Naive thymus-derived CD8-positive, alpha-beta T cell (primary cell): ENCODE data around the gene ADGRL3. TPM values are rescaled to one million over a fixed set of nuclear protein-coding genes. Genes with fewer than 3 reads are reported as not detected.

Experiments used
- ATAC-seq, 2 donors: fragments of 150-1000 bp; cut with Tn5 transposase in 1 of 2; sonication (Bioruptor Pico), chemical (Tn5 transposase) in 1 of 2; 1 replicate in 1 of 2; 2 replicates in 1 of 2; pipeline ENCODE4 v1.10.0; 2021; ENCODE audit warnings: mild to moderate bottlenecking in 2 of 2, moderate library complexity in 2 of 2
- POLR2A ChIA-PET: fragments of 350-600 bp; sonication (Branson Sonifier 250); formaldehyde crosslinking; loops from one replicate; lab custom pipeline; 2021; ENCODE audit warnings: antibody characterized with exemption; lab: Charles Lee
- DNase-seq, 10 donors: peaks; one replicate each; pipeline versions ENCODE4 v3.0.0 to v3.0.0-alpha.2; 2020 to 2022
- H3K27ac Mint-ChIP-seq, 10 donors: one replicate each; pipeline ENCODE4 v1.8.0; 2020 to 2022; ENCODE audit warnings: mild to moderate bottlenecking in 10 of 10, mixed read lengths in 10 of 10, moderate library complexity in 4 of 10, inconsistent platforms in 1 of 10
- H3K27me3 Mint-ChIP-seq, 5 donors: one replicate each; pipeline ENCODE4 v1.8.0; 2021 to 2022; ENCODE audit warnings: mixed read lengths in 5 of 5
- H3K36me3 Mint-ChIP-seq, 3 donors: one replicate each; pipeline ENCODE4 v1.8.0; 2020 to 2022; ENCODE audit warnings: mixed read lengths in 3 of 3, mild to moderate bottlenecking in 2 of 3, inconsistent platforms in 1 of 3
- H3K4me1 Mint-ChIP-seq, 4 donors: one replicate each; pipeline ENCODE4 v1.8.0; 2021 to 2022; ENCODE audit warnings: mixed read lengths in 4 of 4
- H3K4me3 Mint-ChIP-seq, 10 donors: one replicate each; pipeline ENCODE4 v1.8.0; 2020 to 2022; ENCODE audit warnings: mild to moderate bottlenecking in 10 of 10, mixed read lengths in 10 of 10, moderate library complexity in 6 of 10, inconsistent platforms in 1 of 10
- H3K9me3 Mint-ChIP-seq, 9 donors: one replicate each; pipeline ENCODE4 v1.8.0; 2020 to 2022; ENCODE audit warnings: mixed read lengths in 9 of 9, mild to moderate bottlenecking in 3 of 9, inconsistent platforms in 1 of 9, moderate library complexity in 1 of 9
- polyA plus RNA-seq, 3 donors: library from polyadenylated mRNA; unstranded; fragments of 300-500 nt; fragmentation: Illumina TruSeq; gene quantifications; one replicate each; pipeline ENCODE4 v1.2.3, GENCODE V29; 2021
- total RNA-seq, 8 experiments: library from RNA in 2 of 8; stranded (reverse) in 2 of 8; gene quantifications; one replicate each; pipeline ENCODE4 v1.2.3 and lab custom pipeline; 2021 to 2026

Gene ADGRL3
- total and polyA plus RNA-seq, 5 experiments from 2014 or later: not detected

- no peak overlapping the region for H3K27ac Mint-ChIP-seq
- no peaks in the 10 kb centered on the region for H3K4me1 Mint-ChIP-seq
- H3K9me3 Mint-ChIP-seq: peaks cover 1 to 31% (median 17%) of the 10 kb centered on the region in 9 donors
- ATAC-seq (no peak), DNase-seq (no peak)
- POLR2A ChIA-PET: no interaction called here
- no peak overlapping the region for H3K4me3 Mint-ChIP-seq
- H3K27me3 Mint-ChIP-seq: no peaks in the 10 kb centered on the region
- H3K36me3 Mint-ChIP-seq: no peaks in the 10 kb centered on the region
Measured at GRCh38 chr4:61532336-61533000, 332.3 kb downstream of the ADGRL3 start.

- POLR2A ChIA-PET: no interaction called here
- no peaks in the 10 kb centered on the region for H3K36me3 Mint-ChIP-seq
- peaks cover 1 to 33% (median 14%) of the 10 kb centered on the region in 9 donors for H3K9me3 Mint-ChIP-seq
- no peak overlapping the region for H3K4me3 Mint-ChIP-seq
- no peaks in the 10 kb centered on the region for H3K27me3 Mint-ChIP-seq
- H3K27ac Mint-ChIP-seq: no peak overlapping the region
- ATAC-seq (no peak), DNase-seq (no peak)
- no peaks in the 10 kb centered on the region for H3K4me1 Mint-ChIP-seq
Measured at GRCh38 chr4:61533140-61533539, 333.0 kb downstream of the ADGRL3 start.

- POLR2A ChIA-PET: no interaction called here
- no peak overlapping the region for H3K27ac Mint-ChIP-seq
- H3K9me3 Mint-ChIP-seq: peaks cover 1 to 27% (median 11%) of the 10 kb centered on the region in 9 donors
- ATAC-seq (no peak), DNase-seq (no peak)
- H3K4me1 Mint-ChIP-seq: no peaks in the 10 kb centered on the region
- no peaks in the 10 kb centered on the region for H3K27me3 Mint-ChIP-seq
- H3K4me3 Mint-ChIP-seq: no peak overlapping the region
- H3K36me3 Mint-ChIP-seq: no peaks in the 10 kb centered on the region
Measured at GRCh38 chr4:61540944-61541343, 340.8 kb downstream of the ADGRL3 start.

- POLR2A ChIA-PET: interaction anchor here (0.7 kb wide), 1 partner anchor 339 kb away, joined by 4 read pairs; no protein-coding TSS in a partner anchor
- no peak overlapping the region for H3K27ac Mint-ChIP-seq
Measured at GRCh38 chr4:61541459-61541858, 341.3 kb downstream of the ADGRL3 start.

GRCh38 chr4:61543976-61544375 is 343.9 kb downstream of the ADGRL3 start:
- H3K9me3 Mint-ChIP-seq: peaks cover 0 to 17% (median 6%) of the 10 kb centered on the region in 9 donors
- POLR2A ChIA-PET: no interaction called here
- H3K27ac Mint-ChIP-seq: no peak overlapping the region
- no peaks in the 10 kb centered on the region for H3K4me1 Mint-ChIP-seq
- no peak for ATAC-seq
- H3K27me3 Mint-ChIP-seq: no peaks in the 10 kb centered on the region
- no peak overlapping the region for H3K4me3 Mint-ChIP-seq
- DNase-seq: no peak
- H3K36me3 Mint-ChIP-seq: no peaks in the 10 kb centered on the region

More at GRCh38 chr4:61541459-61541858, 341.3 kb downstream of the ADGRL3 start:
- no peaks in the 10 kb centered on the region for H3K27me3 Mint-ChIP-seq
- ATAC-seq (no peak), DNase-seq (no peak)
- H3K4me3 Mint-ChIP-seq: no peak overlapping the region
- no peaks in the 10 kb centered on the region for H3K36me3 Mint-ChIP-seq
- H3K4me1 Mint-ChIP-seq: no peaks in the 10 kb centered on the region
- H3K9me3 Mint-ChIP-seq: peaks cover 1 to 28% (median 8%) of the 10 kb centered on the region in 9 donors

- H3K27ac Mint-ChIP-seq: no peak overlapping the region
- no peaks in the 10 kb centered on the region for H3K36me3 Mint-ChIP-seq
- no peaks in the 10 kb centered on the region for H3K4me1 Mint-ChIP-seq
- H3K27me3 Mint-ChIP-seq: no peaks in the 10 kb centered on the region
- peaks cover 0 to 13% (median 6%) of the 10 kb centered on the region in 9 donors for H3K9me3 Mint-ChIP-seq
- ATAC-seq: no peak
- POLR2A ChIA-PET: no interaction called here
- DNase-seq: no peak
- no peak overlapping the region for H3K4me3 Mint-ChIP-seq
Measured at GRCh38 chr4:61545902-61546480, 345.9 kb downstream of the ADGRL3 start.

GRCh38 chr4:61549336-61549735 is 349.2 kb downstream of the ADGRL3 start:
- Mint-ChIP-seq H3K36me3 (no peaks in the 10 kb centered on the region), H3K4me3 (no peak overlapping the region), H3K4me1 (no peaks in the 10 kb centered on the region), H3K9me3 (peaks cover 0 to 11% (median 4%) of the 10 kb centered on the region in 9 donors), H3K27ac (no peak overlapping the region), H3K27me3 (no peaks in the 10 kb centered on the region)
- POLR2A ChIA-PET: no interaction called here
- DNase-seq (no peak), ATAC-seq (no peak)

GRCh38 chr4:61553557-61554125 is 353.5 kb downstream of the ADGRL3 start:
- POLR2A ChIA-PET: no interaction called here
- H3K9me3 Mint-ChIP-seq: peaks cover 0 to 8% (median 0%) of the 10 kb centered on the region in 9 donors
- no peaks in the 10 kb centered on the region for H3K4me1 Mint-ChIP-seq
- no peaks in the 10 kb centered on the region for H3K27me3 Mint-ChIP-seq
- H3K36me3 Mint-ChIP-seq: no peaks in the 10 kb centered on the region
- DNase-seq: no peak
- no peak overlapping the region for H3K4me3 Mint-ChIP-seq
- H3K27ac Mint-ChIP-seq: no peak overlapping the region
- ATAC-seq: no peak

- Mint-ChIP-seq H3K27me3 (no peaks in the 10 kb centered on the region), H3K36me3 (no peaks in the 10 kb centered on the region), H3K27ac (no peak overlapping the region), H3K4me1 (no peaks in the 10 kb centered on the region), H3K9me3 (peaks cover 0 to 6% (median 0%) of the 10 kb centered on the region in 9 donors), H3K4me3 (no peak overlapping the region)
- POLR2A ChIA-PET: no interaction called here
- ATAC-seq: no peak
- DNase-seq: no peak
Measured at GRCh38 chr4:61555789-61556188, 355.7 kb downstream of the ADGRL3 start.

GRCh38 chr4:61556277-61556676 is 356.2 kb downstream of the ADGRL3 start:
- no peaks in the 10 kb centered on the region for H3K4me1 Mint-ChIP-seq
- H3K9me3 Mint-ChIP-seq: peaks cover 0 to 8% (median 0%) of the 10 kb centered on the region in 9 donors
- POLR2A ChIA-PET: no interaction called here

GRCh38 chr4:61559396-61559795 is 359.3 kb downstream of the ADGRL3 start:
- Mint-ChIP-seq H3K36me3 (no peaks in the 10 kb centered on the region), H3K9me3 (peaks cover 0 to 10% (median 3%) of the 10 kb centered on the region in 9 donors), H3K4me1 (no peaks in the 10 kb centered on the region), H3K4me3 (no peak overlapping the region), H3K27me3 (no peaks in the 10 kb centered on the region), H3K27ac (no peak overlapping the region)
- no peak for ATAC-seq
- POLR2A ChIA-PET: no interaction called here
- no peak for DNase-seq

More at GRCh38 chr4:61556277-61556676, 356.2 kb downstream of the ADGRL3 start:
- ATAC-seq: no peak
- no peak for DNase-seq
- H3K4me3 Mint-ChIP-seq: no peak overlapping the region
- no peaks in the 10 kb centered on the region for H3K36me3 Mint-ChIP-seq
- H3K27me3 Mint-ChIP-seq: no peaks in the 10 kb centered on the region
- H3K27ac Mint-ChIP-seq: peak overlapping the region in 1 of 10 donors; percentile 2

- Mint-ChIP-seq H3K4me3 (no peak overlapping the region), H3K4me1 (no peaks in the 10 kb centered on the region), H3K27me3 (no peaks in the 10 kb centered on the region), H3K27ac (no peak overlapping the region), H3K9me3 (peaks cover 0 to 17% (median 3%) of the 10 kb centered on the region in 9 donors), H3K36me3 (no peaks in the 10 kb centered on the region)
- ATAC-seq (no peak), DNase-seq (no peak)
- POLR2A ChIA-PET: no interaction called here
Measured at GRCh38 chr4:61561028-61561427, 360.9 kb downstream of the ADGRL3 start.

GRCh38 chr4:61571761-61572559 is 371.8 kb downstream of the ADGRL3 start:
- H3K27me3 Mint-ChIP-seq: no peaks in the 10 kb centered on the region
- ATAC-seq (no peak), DNase-seq (no peak)
- H3K4me3 Mint-ChIP-seq: no peak overlapping the region
- H3K4me1 Mint-ChIP-seq: no peaks in the 10 kb centered on the region
- H3K27ac Mint-ChIP-seq: no peak overlapping the region
- POLR2A ChIA-PET: no interaction called here
- H3K9me3 Mint-ChIP-seq: peaks cover 0 to 9% (median 0%) of the 10 kb centered on the region in 9 donors
- H3K36me3 Mint-ChIP-seq: no peaks in the 10 kb centered on the region
